ENCODE results near the gene RXRB.
"Not testable (repeated sequence)": the region's sequence is repeated elsewhere in the genome, so short reads cannot be mapped to it uniquely, and the experiment has no call there.

The RXRB gene

DNA sequence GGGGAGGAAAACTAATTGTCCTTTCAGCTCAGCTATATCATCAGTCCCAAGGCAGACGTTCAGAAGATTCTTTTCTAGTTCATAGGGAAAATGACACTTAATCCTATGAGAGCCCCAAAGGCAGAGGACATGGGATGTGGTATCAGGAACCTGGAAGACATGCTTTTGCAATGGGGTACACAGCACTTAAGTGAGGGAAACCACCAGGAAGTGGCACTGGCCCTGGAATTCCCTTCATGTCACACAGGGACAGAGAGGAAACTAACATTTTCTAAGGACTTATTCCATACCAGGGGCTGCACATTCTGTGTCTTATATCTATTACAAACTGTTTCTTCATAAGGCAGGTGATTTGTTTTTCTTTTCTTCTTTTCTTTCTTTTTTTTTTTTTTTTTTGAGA is 43.0 kb upstream of the RXRB start:
- Mint-ChIP-seq H3K4me1 (peaks cover 22% of the 10 kb centered on the region), H3K27ac (no peak overlapping the region), H3K27me3 (ENCODE audit: low read depth, poor library complexity) (peaks cover 61% of the 10 kb centered on the region), H3K4me3 (no peak overlapping the region), H3K9me3 (peaks cover 5% of the 10 kb centered on the region), H3K36me3 (ENCODE audit: low read depth) (no peaks in the 10 kb centered on the region)
- TF ChIP-seq, protein P1, sequence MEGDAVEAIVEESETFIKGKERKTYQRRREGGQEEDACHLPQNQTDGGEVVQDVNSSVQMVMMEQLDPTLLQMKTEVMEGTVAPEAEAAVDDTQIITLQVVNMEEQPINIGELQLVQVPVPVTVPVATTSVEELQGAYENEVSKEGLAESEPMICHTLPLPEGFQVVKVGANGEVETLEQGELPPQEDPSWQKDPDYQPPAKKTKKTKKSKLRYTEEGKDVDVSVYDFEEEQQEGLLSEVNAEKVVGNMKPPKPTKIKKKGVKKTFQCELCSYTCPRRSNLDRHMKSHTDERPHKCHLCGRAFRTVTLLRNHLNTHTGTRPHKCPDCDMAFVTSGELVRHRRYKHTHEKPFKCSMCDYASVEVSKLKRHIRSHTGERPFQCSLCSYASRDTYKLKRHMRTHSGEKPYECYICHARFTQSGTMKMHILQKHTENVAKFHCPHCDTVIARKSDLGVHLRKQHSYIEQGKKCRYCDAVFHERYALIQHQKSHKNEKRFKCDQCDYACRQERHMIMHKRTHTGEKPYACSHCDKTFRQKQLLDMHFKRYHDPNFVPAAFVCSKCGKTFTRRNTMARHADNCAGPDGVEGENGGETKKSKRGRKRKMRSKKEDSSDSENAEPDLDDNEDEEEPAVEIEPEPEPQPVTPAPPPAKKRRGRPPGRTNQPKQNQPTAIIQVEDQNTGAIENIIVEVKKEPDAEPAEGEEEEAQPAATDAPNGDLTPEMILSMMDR (IDR thresholded peaks at IDR 0.05) = no peak
- DNase-seq = no peak

DNA sequence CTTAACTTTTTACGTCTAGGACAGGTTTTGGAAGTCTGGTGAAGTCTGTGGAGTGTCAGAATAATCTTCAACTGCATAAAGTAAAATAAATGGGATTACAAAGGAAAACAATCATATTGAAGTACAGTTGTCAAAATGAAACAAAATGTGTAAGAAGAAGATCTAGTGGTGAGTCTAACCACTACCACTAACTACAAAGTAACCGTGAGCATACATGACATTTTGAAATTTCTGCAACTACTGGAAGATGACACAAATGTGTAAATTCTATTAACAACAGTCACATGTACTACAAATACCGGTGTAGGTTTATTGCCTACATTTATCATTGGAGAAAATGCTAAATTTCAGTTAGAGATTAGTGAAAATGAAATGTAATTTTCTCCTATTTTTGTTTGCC is 41.5 kb upstream of the RXRB start:
- H3K4me1 Mint-ChIP-seq = peaks cover 29% of the 10 kb centered on the region
- no peak for DNase-seq
- no peaks in the 10 kb centered on the region for H3K36me3 Mint-ChIP-seq (ENCODE audit: low read depth)
- peaks cover 5% of the 10 kb centered on the region for H3K9me3 Mint-ChIP-seq
- H3K4me3 Mint-ChIP-seq = no peak overlapping the region
- no peak overlapping the region for H3K27ac Mint-ChIP-seq
- TF ChIP-seq, protein P1 (IDR thresholded peaks at IDR 0.05) = no peak
- peaks cover 61% of the 10 kb centered on the region for H3K27me3 Mint-ChIP-seq (ENCODE audit: low read depth, poor library complexity)

DNA sequence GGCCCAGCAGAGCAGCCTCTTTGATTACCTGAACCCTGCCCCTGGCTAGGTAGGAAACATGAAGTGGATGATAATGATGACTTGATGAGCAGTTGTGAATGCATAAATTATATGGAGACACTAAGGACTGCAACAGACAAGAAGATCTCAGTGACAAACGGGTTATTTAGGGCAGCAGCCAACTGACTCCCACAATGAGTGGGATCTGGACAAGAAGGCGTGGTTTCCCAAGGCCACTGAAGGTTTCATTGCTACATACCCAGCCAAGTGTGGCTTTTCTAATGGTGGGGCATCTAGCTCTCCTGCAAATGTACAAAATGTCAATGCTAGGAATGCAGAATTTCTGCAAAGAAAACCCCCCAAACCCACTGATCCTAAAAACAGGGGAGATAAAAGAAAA is 37.3 kb upstream of the RXRB start:
- Mint-ChIP-seq H3K4me1 (peaks cover 61% of the 10 kb centered on the region), H3K4me3 (peak overlapping the region; percentile 38), H3K36me3 (ENCODE audit: low read depth) (no peaks in the 10 kb centered on the region), H3K9me3 (peaks cover 5% of the 10 kb centered on the region), H3K27me3 (ENCODE audit: low read depth, poor library complexity) (peaks cover 37% of the 10 kb centered on the region), H3K27ac (peak overlapping the region; percentile 26)
- DNase-seq = no peak
- TF ChIP-seq, protein P1 (IDR thresholded peaks at IDR 0.05) = no peak

DNA sequence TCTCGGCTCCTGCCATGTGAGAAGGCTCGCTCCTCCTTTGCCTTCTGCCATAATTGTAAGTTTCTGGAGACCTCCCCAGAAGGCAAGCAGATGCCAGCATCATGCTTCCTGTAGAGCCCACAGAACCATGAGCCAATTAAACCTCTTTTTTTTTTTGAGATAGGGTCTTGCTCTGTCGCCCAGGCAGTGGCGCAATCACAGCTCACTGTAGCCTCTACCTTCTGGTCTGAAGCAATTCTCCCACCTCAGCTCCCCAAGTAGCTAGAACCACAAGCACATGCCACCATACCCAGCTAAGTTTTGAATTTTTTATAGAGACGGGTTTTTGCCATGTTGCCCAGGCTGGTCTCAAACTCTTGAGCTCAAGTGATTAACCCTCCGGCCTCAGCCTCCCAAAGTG is 36.4 kb upstream of the RXRB start:
- Mint-ChIP-seq H3K27ac (no peak overlapping the region), H3K36me3 (ENCODE audit: low read depth) (no peaks in the 10 kb centered on the region), H3K4me3 (no peak overlapping the region), H3K27me3 (ENCODE audit: low read depth, poor library complexity) (peaks cover 34% of the 10 kb centered on the region), H3K4me1 (peaks cover 68% of the 10 kb centered on the region), H3K9me3 (peaks cover 5% of the 10 kb centered on the region)
- TF ChIP-seq, protein P1 (IDR thresholded peaks at IDR 0.05) = no peak
- DNase-seq = no peak

DNA sequence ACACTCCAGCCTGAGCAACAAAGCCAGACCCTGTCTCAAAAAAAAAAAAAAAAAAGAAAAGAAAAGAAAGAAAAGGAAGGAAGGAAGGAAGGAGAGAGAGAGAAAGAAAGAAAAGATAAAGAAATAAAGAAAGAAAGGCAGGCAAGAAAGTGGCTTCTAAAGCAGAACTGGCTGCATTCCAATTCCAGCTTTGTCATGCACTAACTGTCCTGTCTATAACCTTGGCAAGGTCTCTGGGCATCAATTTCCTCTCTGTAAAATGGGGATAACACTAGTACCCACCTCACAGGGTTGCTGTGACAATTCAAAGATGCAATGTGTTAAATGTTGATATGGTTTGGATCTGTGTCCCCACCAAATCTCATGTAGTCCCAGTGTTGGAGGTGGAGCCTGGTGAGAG is 35.9 kb upstream of the RXRB start:
- TF ChIP-seq, protein P1 (IDR thresholded peaks at IDR 0.05) = no peak
- DNase-seq = no peak
- Mint-ChIP-seq H3K9me3 (peaks cover 5% of the 10 kb centered on the region), H3K4me3 (no peak overlapping the region), H3K4me1 (peaks cover 73% of the 10 kb centered on the region), H3K27ac (no peak overlapping the region), H3K27me3 (ENCODE audit: low read depth, poor library complexity) (peaks cover 34% of the 10 kb centered on the region), H3K36me3 (ENCODE audit: low read depth) (no peaks in the 10 kb centered on the region)

DNA sequence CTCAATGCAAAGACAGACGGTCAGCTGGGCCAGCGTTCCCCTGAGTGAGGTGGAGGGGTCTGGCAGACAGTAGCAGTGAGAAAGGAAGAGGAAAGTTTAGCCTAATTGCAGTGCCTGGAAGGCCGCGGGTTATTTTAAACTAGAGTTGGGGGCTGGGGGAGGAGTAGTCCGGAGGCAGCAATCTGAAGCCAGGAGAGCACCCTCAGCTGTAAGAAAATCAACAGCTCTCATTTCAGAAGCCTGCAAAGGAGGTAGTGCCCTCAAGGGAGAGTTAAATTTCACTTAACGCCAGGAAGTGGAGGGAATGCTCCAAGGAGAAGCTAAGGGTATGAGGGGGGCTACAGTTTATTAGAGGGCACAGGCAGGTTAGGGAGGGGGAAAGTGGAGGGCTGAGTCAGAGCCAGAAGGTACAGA is 34.8 kb upstream of the RXRB start:
- DNase-seq = peak; percentile 43
- H3K4me1 Mint-ChIP-seq = peaks cover 78% of the 10 kb centered on the region
- peak overlapping the region; percentile 92 for H3K27ac Mint-ChIP-seq
- H3K4me3 Mint-ChIP-seq = peak overlapping the region; percentile 63
- peaks cover 5% of the 10 kb centered on the region for H3K9me3 Mint-ChIP-seq
- peaks cover 32% of the 10 kb centered on the region for H3K27me3 Mint-ChIP-seq (ENCODE audit: low read depth, poor library complexity)
- H3K36me3 Mint-ChIP-seq (ENCODE audit: low read depth) = no peaks in the 10 kb centered on the region
- TF ChIP-seq, protein P1 (IDR thresholded peaks at IDR 0.05) = no peak

DNA sequence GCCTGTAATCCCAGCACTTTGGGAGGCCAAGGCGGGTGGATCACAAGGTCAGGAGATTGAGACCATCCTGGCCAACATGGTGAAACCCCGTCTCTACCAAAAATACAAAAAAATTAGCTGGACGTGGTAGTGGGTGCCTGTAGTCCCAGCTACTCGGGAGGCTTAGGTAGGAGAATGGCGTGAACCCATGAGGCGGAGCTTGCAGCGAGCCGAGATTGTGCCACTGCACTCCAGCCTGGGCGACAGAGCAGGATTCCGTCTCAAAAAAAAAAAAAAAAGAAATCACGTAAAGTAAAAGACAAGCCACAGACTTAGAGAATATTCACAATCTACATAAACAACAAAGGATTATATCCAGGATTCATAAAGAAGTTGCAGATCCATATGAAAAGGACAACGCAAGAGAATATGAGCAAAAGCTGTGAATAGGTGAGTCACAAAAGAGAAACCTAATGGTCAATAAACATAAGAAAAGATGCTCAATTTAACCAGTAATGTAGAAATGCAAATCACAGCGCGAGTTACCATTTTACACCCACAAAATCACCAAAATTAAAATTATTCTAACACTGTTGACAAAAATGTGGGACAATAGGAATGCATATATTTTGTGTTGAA is 26.1 kb upstream of the RXRB start:
- H3K4me3 Mint-ChIP-seq; H3K27ac Mint-ChIP-seq; DNase-seq; H3K36me3 Mint-ChIP-seq (ENCODE audit: low read depth): not testable (repeated sequence)
- H3K9me3 Mint-ChIP-seq = peaks cover 16% of the 10 kb centered on the region
- H3K4me1 Mint-ChIP-seq = peaks cover 13% of the 10 kb centered on the region
- peaks cover 77% of the 10 kb centered on the region for H3K27me3 Mint-ChIP-seq (ENCODE audit: low read depth, poor library complexity)

All from nephron progenitor cell (in vitro differentiated cells).